Measurements from ENCODE around the gene CD22.
"Not testable (repeated sequence)": the region's sequence is repeated elsewhere in the genome, so short reads cannot be mapped to it uniquely, and the experiment has no call there.

The CD22 gene

GRCh38 chr19:35328851-35329285 lies at the start of gene CD22:
Gene CD22 (plus strand): TSS chr19:35329187. CDS start chr19:35332041, 2,854 bp downstream.
- no peak for DNase-seq (ENCODE audit: low spot score)

GRCh38 chr19:35279374-35279773 lies 49.6 kb upstream of the CD22 start:
- no peak for DNase-seq (ENCODE audit: low spot score)

GRCh38 chr19:35279985-35280821 lies 48.8 kb upstream of the CD22 start:
- DNase-seq (ENCODE audit: low spot score): no peak

GRCh38 chr19:35281303-35281702 lies 47.7 kb upstream of the CD22 start:
- DNase-seq (ENCODE audit: low spot score): no peak

- DNase-seq (ENCODE audit: low spot score): no peak
Observed at GRCh38 chr19:35284153-35285094, 44.6 kb upstream of the CD22 start.

- no peak for DNase-seq (ENCODE audit: low spot score)
Observed at GRCh38 chr19:35285095-35285449, 43.9 kb upstream of the CD22 start.

- not testable (repeated sequence) for DNase-seq (ENCODE audit: low spot score)
Observed at GRCh38 chr19:35285465-35285864, 43.5 kb upstream of the CD22 start.

GRCh38 chr19:35286101-35286500 lies 42.9 kb upstream of the CD22 start:
- not testable (repeated sequence) for DNase-seq (ENCODE audit: low spot score)

GRCh38 chr19:35287713-35288112 lies 41.3 kb upstream of the CD22 start:
- no peak for DNase-seq (ENCODE audit: low spot score)

- DNase-seq (ENCODE audit: low spot score): no peak
Observed at GRCh38 chr19:35288331-35288730, 40.7 kb upstream of the CD22 start.

- no peak for DNase-seq (ENCODE audit: low spot score)
Observed at GRCh38 chr19:35288906-35289305, 40.1 kb upstream of the CD22 start.

- no peak for DNase-seq (ENCODE audit: low spot score)
Observed at GRCh38 chr19:35290381-35291127, 38.4 kb upstream of the CD22 start.

GRCh38 chr19:35291259-35291658 lies 37.7 kb upstream of the CD22 start:
- DNase-seq (ENCODE audit: low spot score): no peak

GRCh38 chr19:35291916-35292315 lies 37.1 kb upstream of the CD22 start, which contains the start of gene MAG:
Gene MAG (plus strand): TSS chr19:35292161. CDS start chr19:35295409, 3,248 bp downstream.
- DNase-seq (ENCODE audit: low spot score): no peak

GRCh38 chr19:35292421-35293362 lies 36.3 kb upstream of the CD22 start:
- DNase-seq (ENCODE audit: low spot score): no peak

- no peak for DNase-seq (ENCODE audit: low spot score)
Observed at GRCh38 chr19:35293363-35293739, 35.6 kb upstream of the CD22 start.

GRCh38 chr19:35293808-35294207 lies 35.2 kb upstream of the CD22 start:
- DNase-seq (ENCODE audit: low spot score): no peak

GRCh38 chr19:35294328-35294727 lies 34.7 kb upstream of the CD22 start:
- no peak for DNase-seq (ENCODE audit: low spot score)

GRCh38 chr19:35294859-35295791 lies 33.9 kb upstream of the CD22 start:
- no peak for DNase-seq (ENCODE audit: low spot score)

All from hepatic stellate cell (primary cell).